IPS DF 6.9 (cell line): Measurements from ENCODE around the gene KLRC2.
"Not testable (repeated sequence)": the region's sequence is repeated elsewhere in the genome, so short reads cannot be mapped to it uniquely, and the experiment has no call there.

Experiments used
- DNase-seq: peaks from one replicate; pipeline ENCODE4 v3.0.0-alpha.2; 2013; ENCODE audit warnings: low read depth, low spot score
- H3K27ac ChIP-seq: one replicate; pipeline ENCODE4 v1.5.1; 2013; ENCODE audit warnings: low read length, control low read depth
- H3K27me3 ChIP-seq: 2 replicates; pipeline ENCODE4 v1.6.1; 2013; ENCODE audit warnings: mild to moderate bottlenecking, low read length; ENCODE audit not compliant: control insufficient read depth, insufficient read depth
- H3K36me3 ChIP-seq: 2 replicates; pipeline ENCODE4 v1.6.1; 2013; ENCODE audit warnings: low read length; ENCODE audit not compliant: control insufficient read depth, insufficient read depth
- H3K4me1 ChIP-seq: 2 replicates; pipeline ENCODE4 v1.6.1; 2013; ENCODE audit warnings: low read length; ENCODE audit not compliant: control insufficient read depth, insufficient read depth
- H3K4me3 ChIP-seq: 2 replicates; pipeline ENCODE4 v1.5.1; 2013; ENCODE audit warnings: mild to moderate bottlenecking, low read length
- H3K9me3 ChIP-seq: 2 replicates; pipeline ENCODE4 v1.6.1; 2013; ENCODE audit warnings: low read length, inconsistent platforms; ENCODE audit not compliant: control insufficient read depth, insufficient read depth
- WGBS: extraction: QIAGEN DNeasy Blood & Tissue Kit; methylation state at CpG from one replicate; pipeline ENCODE4 v1.1.7; 2013; ENCODE audit warnings: mixed read lengths, missing lambda C conversion rate; ENCODE audit not compliant: insufficient read length, insufficient coverage; 5-methylcytosine and 5-hydroxymethylcytosine counted together

The KLRC2 gene

GRCh38 chr12:10446052-10446451 lies 10.2 kb upstream of the KLRC2 start:
- H3K27me3 ChIP-seq, H3K27ac ChIP-seq, H3K9me3 ChIP-seq, H3K36me3 ChIP-seq, DNase-seq, H3K4me3 ChIP-seq, H3K4me1 ChIP-seq: not testable (repeated sequence)
- no CpG with 5 or more reads among the region's 5 CpGs for WGBS

GRCh38 chr12:10441144-10441543 lies 5.3 kb upstream of the KLRC2 start:
- not testable (repeated sequence) for H3K27me3 ChIP-seq, H3K4me3 ChIP-seq, H3K4me1 ChIP-seq, DNase-seq, H3K27ac ChIP-seq, H3K9me3 ChIP-seq, H3K36me3 ChIP-seq
- WGBS, result no CpG with 5 or more reads among the region's 8 CpGs

- not testable (repeated sequence) for H3K27me3 ChIP-seq, H3K27ac ChIP-seq, H3K4me3 ChIP-seq, DNase-seq, H3K9me3 ChIP-seq, H3K4me1 ChIP-seq, H3K36me3 ChIP-seq
- no CpG with 5 or more reads among the region's 2 CpGs for WGBS
Measured at GRCh38 chr12:10439608-10440274, 3.9 kb upstream of the KLRC2 start.

GRCh38 chr12:10437601-10438000 lies 1.8 kb upstream of the KLRC2 start:
- not testable (repeated sequence) for H3K27ac ChIP-seq, H3K36me3 ChIP-seq, H3K27me3 ChIP-seq, DNase-seq, H3K9me3 ChIP-seq, H3K4me3 ChIP-seq, H3K4me1 ChIP-seq
- WGBS, result no CpG with 5 or more reads among the region's 2 CpGs

- H3K4me3 ChIP-seq, H3K36me3 ChIP-seq, H3K27ac ChIP-seq, H3K27me3 ChIP-seq, H3K9me3 ChIP-seq, DNase-seq, H3K4me1 ChIP-seq: not testable (repeated sequence)
- WGBS, result no CpG with 5 or more reads among the region's 4 CpGs
Measured at GRCh38 chr12:10430623-10431022, 5.2 kb downstream of the KLRC2 start.

- not testable (repeated sequence) for H3K36me3 ChIP-seq, H3K27ac ChIP-seq, H3K9me3 ChIP-seq, H3K4me3 ChIP-seq, DNase-seq, H3K4me1 ChIP-seq, H3K27me3 ChIP-seq
- no CpG with 5 or more reads among the region's 8 CpGs for WGBS
Measured at GRCh38 chr12:10425938-10426337, 9.9 kb downstream of the KLRC2 start.

GRCh38 chr12:10424260-10424899 lies 11.4 kb downstream of the KLRC2 start:
- no CpG with 5 or more reads among the region's 1 CpG for WGBS
- DNase-seq, H3K9me3 ChIP-seq: not testable (repeated sequence)

GRCh38 chr12:10422159-10422558 lies 13.7 kb downstream of the KLRC2 start:
- WGBS, result no CpG with 5 or more reads among the region's 3 CpGs
- not testable (repeated sequence) for H3K4me3 ChIP-seq, H3K4me1 ChIP-seq, H3K9me3 ChIP-seq, H3K27me3 ChIP-seq, H3K27ac ChIP-seq, DNase-seq, H3K36me3 ChIP-seq

More at GRCh38 chr12:10424260-10424899, 11.4 kb downstream of the KLRC2 start:
- not testable (repeated sequence) for H3K4me3 ChIP-seq, H3K27ac ChIP-seq, H3K27me3 ChIP-seq, H3K4me1 ChIP-seq, H3K36me3 ChIP-seq

- not testable (repeated sequence) for DNase-seq, H3K27me3 ChIP-seq, H3K36me3 ChIP-seq, H3K4me3 ChIP-seq, H3K27ac ChIP-seq, H3K4me1 ChIP-seq, H3K9me3 ChIP-seq
- WGBS, result no CpG with 5 or more reads among the region's 1 CpG
Measured at GRCh38 chr12:10420334-10420733, 15.5 kb downstream of the KLRC2 start, which contains the start of gene KLRC3. KLRC3 (minus strand) TSS chr12:10420595; CDS start chr12:10420550, 45 bp downstream.

- no peaks in the 10 kb centered on the region for H3K27me3 ChIP-seq
- no peak within 1 kb of the TSS for H3K27ac ChIP-seq
- no peaks in the 10 kb centered on the region for H3K36me3 ChIP-seq
- no peaks in the 10 kb centered on the region for H3K4me1 ChIP-seq
- H3K4me3 ChIP-seq, result no peak within 1 kb of the TSS
- no CpG with 5 or more reads among the region's 1 CpG for WGBS
- H3K9me3 ChIP-seq, result no peaks in the 10 kb centered on the region
- DNase-seq, result no peak
Measured at GRCh38 chr12:10409392-10409791, 26.4 kb downstream of the KLRC2 start, which contains the start of gene KLRC4. KLRC4 (minus strand) TSS chr12:10409757; CDS start chr12:10409575, 182 bp downstream.

- Histone ChIP-seq H3K4me3 (no peak overlapping the region), H3K9me3 (no peaks in the 10 kb centered on the region), H3K36me3 (no peaks in the 10 kb centered on the region), H3K4me1 (no peaks in the 10 kb centered on the region), H3K27me3 (no peaks in the 10 kb centered on the region), H3K27ac (no peak overlapping the region)
- DNase-seq, result no peak
- no CpG with 5 or more reads among the region's 3 CpGs for WGBS
Measured at GRCh38 chr12:10408842-10409241, 27.0 kb downstream of the KLRC2 start.
